Body of pancreas (tissue), 4 donors: Measurements from ENCODE around the gene AUTS2. TPM values are rescaled to one million over a fixed set of nuclear protein-coding genes. Genes with fewer than 3 reads are reported as not detected.

Experiments used
- ATAC-seq: fragments of 150-250 bp; one replicate; pipeline ENCODE4 v1.9.1; 2016
- DNase-seq, 4 donors: peaks; one replicate each; pipeline ENCODE4 v3.0.0-alpha.2; 2019
- H3K27ac ChIP-seq, 4 donors: fragments of 200-600 bp; sonication (generic); 1 replicate in 3 of 4; 2 replicates in 1 of 4; pipeline versions ENCODE4 v1.5.1 to v1.6.1; 2016 to 2019; ENCODE audit warnings: mild to moderate bottlenecking in 1 of 4, mixed read lengths in 1 of 4, moderate library complexity in 1 of 4
- H3K27me3 ChIP-seq, 2 donors: fragments of 200-600 bp; sonication (generic); one replicate each; pipeline ENCODE4 v1.6.0; 2016; ENCODE audit warnings: mild to moderate bottlenecking in 1 of 2
- H3K36me3 ChIP-seq, 2 donors: fragments of 200-600 bp; sonication (generic); replicated peaks in 1 of 2; 2 replicates each; pipeline ENCODE4 v1.5.1; 2016; ENCODE audit warnings: low read depth in 2 of 2; ENCODE audit not compliant: insufficient read depth in 1 of 2
- H3K4me1 ChIP-seq: fragments of 200-600 bp; sonication (generic); one replicate; pipeline ENCODE4 v1.6.0; 2016
- H3K4me3 ChIP-seq, 2 donors: fragments of 200-600 bp; sonication (generic); 1 replicate in 1 of 2; 2 replicates in 1 of 2; pipeline ENCODE4 v1.5.1; 2016 to 2019
- H3K9me3 ChIP-seq, 3 donors: fragments of 200-600 bp; sonication (generic); 1 replicate in 2 of 3; 2 replicates in 1 of 3; pipeline ENCODE4 v1.5.1; 2016
- CTCF ChIP-seq, 7 experiments: fragments of 450-650 bp in 4 of 7; fragments of 200-600 bp in 3 of 7; sonication (generic) in 3 of 7; IDR thresholded peaks; one replicate each; pipeline ENCODE4 v1.5.1; 2016 to 2019; ENCODE audit warnings: antibody characterized with exemption in 7 of 7
- POLR2A ChIP-seq, 3 donors: fragments of 450-650 bp; IDR thresholded peaks; one replicate each; pipeline ENCODE4 v1.6.1; 2016; ENCODE audit warnings: antibody characterized with exemption in 3 of 3, mild to moderate bottlenecking in 2 of 3
- WGBS, 2 donors: methylation state at CpG; one replicate each; pipeline ENCODE4 v1.1.5; 2017; 5-methylcytosine and 5-hydroxymethylcytosine counted together
- intact Hi-C: fragments of 100-400 bp; cut with DNase I; formaldehyde crosslinking; loops from one replicate; pipeline ENCODE4 v1.15.1; 2023
- total RNA-seq, 2 donors: library from RNA; depleted of rRNA; stranded (reverse); fragments of >200 nt; gene quantifications; one replicate each; pipeline ENCODE4 v1.1.0, GENCODE V29; 2016

AUTS2 gene
- total RNA-seq, 2 donors from 2014 or later: 11.7 to 18.5 TPM

- WGBS, 2 donors: 68 to 75% methylated on average over 4 of the region's 4 CpGs
- TF ChIP-seq POLR2A (IDR thresholded peaks at IDR 0.05) (no peak), CTCF (IDR thresholded peaks at IDR 0.05) (no peak)
- Histone ChIP-seq H3K4me1 (peaks cover 5% of the 10 kb centered on the region), H3K4me3 (no peak overlapping the region), H3K9me3 (no peaks in the 10 kb centered on the region), H3K27ac (no peak overlapping the region), H3K36me3 (no peaks in the 10 kb centered on the region), H3K27me3 (no peaks in the 10 kb centered on the region)
- DNase-seq (no peak), ATAC-seq (no peak)
- intact Hi-C loops: no loop called here
Measured at GRCh38 chr7:69674701-69675182, 76.5 kb downstream of the AUTS2 start.

- H3K36me3 ChIP-seq: no peaks in the 10 kb centered on the region
- DNase-seq (no peak), ATAC-seq (no peak)
- no peaks in the 10 kb centered on the region for H3K27me3 ChIP-seq
- peaks cover 5% of the 10 kb centered on the region for H3K4me1 ChIP-seq
- no peak overlapping the region for H3K4me3 ChIP-seq
- TF ChIP-seq POLR2A (IDR thresholded peaks at IDR 0.05) (no peak), CTCF (IDR thresholded peaks at IDR 0.05) (no peak)
- H3K27ac ChIP-seq: no peak overlapping the region
- intact Hi-C loops: no loop called here
- no peaks in the 10 kb centered on the region for H3K9me3 ChIP-seq
Measured at GRCh38 chr7:69676247-69676646, 78.0 kb downstream of the AUTS2 start.

GRCh38 chr7:69677054-69677852 is 79.0 kb downstream of the AUTS2 start:
- ATAC-seq (no peak), DNase-seq (no peak)
- intact Hi-C loops: no loop called here
- H3K27me3 ChIP-seq: no peaks in the 10 kb centered on the region
- no peak overlapping the region for H3K27ac ChIP-seq
- H3K9me3 ChIP-seq: no peaks in the 10 kb centered on the region
- TF ChIP-seq CTCF (IDR thresholded peaks at IDR 0.05) (no peak), POLR2A (IDR thresholded peaks at IDR 0.05) (no peak)
- peaks cover 5% of the 10 kb centered on the region for H3K4me1 ChIP-seq
- WGBS, 2 donors: 67 to 75% methylated on average over 4 of the region's 4 CpGs
- H3K36me3 ChIP-seq: no peaks in the 10 kb centered on the region
- no peak overlapping the region for H3K4me3 ChIP-seq

- Histone ChIP-seq H3K27ac (no peak overlapping the region), H3K4me1 (peaks cover 5% of the 10 kb centered on the region), H3K4me3 (no peak overlapping the region), H3K27me3 (no peaks in the 10 kb centered on the region), H3K36me3 (no peaks in the 10 kb centered on the region), H3K9me3 (no peaks in the 10 kb centered on the region)
- WGBS, 2 donors: 78 to 82% methylated on average over 4 of the region's 4 CpGs
- no peak for ATAC-seq
- TF ChIP-seq CTCF (IDR thresholded peaks at IDR 0.05): no peak
- no peak for TF ChIP-seq POLR2A (IDR thresholded peaks at IDR 0.05)
- intact Hi-C loops: no loop called here
- DNase-seq: no peak
Measured at GRCh38 chr7:69677881-69678493, 79.7 kb downstream of the AUTS2 start.
